ENCODE measurements around the gene SPNS3.

The SPNS3 gene

DNA sequence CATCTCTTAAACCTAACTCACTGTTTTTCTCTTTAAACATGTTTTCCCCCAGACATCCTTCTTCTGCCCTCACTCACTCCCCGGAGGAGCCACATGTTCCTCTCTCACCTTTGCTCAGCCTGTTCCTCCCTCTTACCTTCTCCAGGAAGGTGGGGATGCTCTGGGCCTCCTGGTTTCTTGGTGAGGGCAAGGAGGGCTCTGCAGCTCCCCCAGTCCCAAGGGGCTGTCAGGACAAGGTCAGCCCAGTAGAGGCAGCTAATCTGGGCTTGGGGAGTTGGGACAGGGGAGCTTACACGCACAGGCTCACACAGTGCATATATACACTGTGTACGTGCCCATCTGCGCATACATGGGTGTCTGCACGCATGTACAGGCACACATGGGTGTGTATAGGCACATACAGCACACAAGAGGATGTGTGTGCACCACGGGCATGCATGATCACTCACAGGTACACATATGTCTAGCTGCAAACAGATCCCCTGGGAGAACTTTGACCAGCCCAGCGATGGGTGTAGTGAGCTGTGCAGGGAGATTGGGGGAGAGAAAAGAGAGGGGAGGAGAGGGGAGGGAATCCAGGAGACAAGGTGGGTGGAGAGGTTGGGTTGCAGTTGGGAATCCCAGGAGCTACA is 28.6 kb upstream of the SPNS3 start:
- Histone ChIP-seq H2BK5ac (ENCODE audit: low read depth, low read length, poor library complexity) (no peak overlapping the region), H3K79me2 (ENCODE audit: control insufficient read depth, insufficient read depth, low read length, poor library complexity) (no peaks in the 10 kb centered on the region), H2BK120ac (ENCODE audit: insufficient read depth, low read length, poor library complexity) (peak overlapping the region; percentile 54), H4K12ac (ENCODE audit: low read depth, low read length) (no peak overlapping the region), H3K23ac (ENCODE audit: low read length) (no peak overlapping the region), H3K79me1 (ENCODE audit: low read length) (peaks cover 11% of the 10 kb centered on the region), H3K18ac (ENCODE audit: low read length) (peak overlapping the region; percentile 4), H4K8ac (ENCODE audit: low read depth, low read length) (no peak overlapping the region), H3K9me3 (ENCODE audit: insufficient read depth, low read depth, low read length) (peaks cover 1% of the 10 kb centered on the region), H3K27ac (ENCODE audit: low read depth, low read length) (no peak overlapping the region), H3K27me3 (ENCODE audit: insufficient read depth, low read length) (no peaks in the 10 kb centered on the region), H2AK5ac (ENCODE audit: low read length) (peak overlapping the region; percentile 8), H3K4me3 (ENCODE audit: low read depth, low read length) (peak overlapping the region; percentile 52), H4K91ac (ENCODE audit: low read depth, low read length) (peak overlapping the region; percentile 96), H3K4me1 (ENCODE audit: control insufficient read depth in 1 of 2, insufficient read depth in 2 of 2, low read length in 2 of 2) (peaks cover 5 to 15% of the 10 kb centered on the region in 2 experiments), H3K4me2 (ENCODE audit: low read length) (no peak overlapping the region), H2AFZ (ENCODE audit: insufficient read depth, low read length, poor library complexity) (no peak overlapping the region), H2BK12ac (ENCODE audit: low read length) (peak overlapping the region; percentile 76), H3K14ac (ENCODE audit: low read length) (peak overlapping the region; percentile 4), H3K36me3 (ENCODE audit: control insufficient read depth in 1 of 2, insufficient read depth in 2 of 2, low read length in 2 of 2) (no peaks in the 10 kb centered on the region), H3K9ac (ENCODE audit: low read length) (no peak overlapping the region), H3K4ac (ENCODE audit: low read depth, low read length) (no peak overlapping the region)
- no peak for DNase-seq
- WGBS (ENCODE audit: extremely low coverage, insufficient coverage, insufficient read length): no CpG with 5 or more reads among the region's 7 CpGs

- no peak overlapping the region for H4K12ac ChIP-seq (ENCODE audit: low read depth, low read length)
- H3K4me2 ChIP-seq (ENCODE audit: low read length): no peak overlapping the region
- no peak overlapping the region for H3K9ac ChIP-seq (ENCODE audit: low read length)
- peaks cover 5 to 15% of the 10 kb centered on the region in 2 experiments for H3K4me1 ChIP-seq (ENCODE audit: control insufficient read depth in 1 of 2, insufficient read depth in 2 of 2, low read length in 2 of 2)
- H3K27ac ChIP-seq (ENCODE audit: low read depth, low read length): peak overlapping the region; percentile 19
- H3K4ac ChIP-seq (ENCODE audit: low read depth, low read length): peak overlapping the region; percentile 28
- no peaks in the 10 kb centered on the region for H3K79me2 ChIP-seq (ENCODE audit: control insufficient read depth, insufficient read depth, low read length, poor library complexity)
- no peaks in the 10 kb centered on the region for H3K36me3 ChIP-seq (ENCODE audit: control insufficient read depth in 1 of 2, insufficient read depth in 2 of 2, low read length in 2 of 2)
- H3K14ac ChIP-seq (ENCODE audit: low read length): peak overlapping the region; percentile 12
- no peak overlapping the region for H2AFZ ChIP-seq (ENCODE audit: insufficient read depth, low read length, poor library complexity)
- peaks cover 11% of the 10 kb centered on the region for H3K79me1 ChIP-seq (ENCODE audit: low read length)
- H4K91ac ChIP-seq (ENCODE audit: low read depth, low read length): peak overlapping the region; percentile 96
- peak overlapping the region; percentile 19 for H2AK5ac ChIP-seq (ENCODE audit: low read length)
- H3K9me3 ChIP-seq (ENCODE audit: insufficient read depth, low read depth, low read length): peaks cover 1% of the 10 kb centered on the region
- no peak overlapping the region for H3K23ac ChIP-seq (ENCODE audit: low read length)
- no peak overlapping the region for H3K4me3 ChIP-seq (ENCODE audit: low read depth, low read length)
- H4K8ac ChIP-seq (ENCODE audit: low read depth, low read length): peak overlapping the region; percentile 48
- no peak for DNase-seq
- H3K27me3 ChIP-seq (ENCODE audit: insufficient read depth, low read length): no peaks in the 10 kb centered on the region
- H2BK120ac ChIP-seq (ENCODE audit: insufficient read depth, low read length, poor library complexity): peak overlapping the region; percentile 70
- peak overlapping the region; percentile 76 for H2BK12ac ChIP-seq (ENCODE audit: low read length)
- peak overlapping the region; percentile 43 for H2BK5ac ChIP-seq (ENCODE audit: low read depth, low read length, poor library complexity)
- WGBS (ENCODE audit: extremely low coverage, insufficient coverage, insufficient read length): no CpG with 5 or more reads among the region's 5 CpGs
- no peak overlapping the region for H3K18ac ChIP-seq (ENCODE audit: low read length)
These were observed 28.0 kb upstream of the SPNS3 start for GRCh38 chr17:4405699-4406098.

DNA sequence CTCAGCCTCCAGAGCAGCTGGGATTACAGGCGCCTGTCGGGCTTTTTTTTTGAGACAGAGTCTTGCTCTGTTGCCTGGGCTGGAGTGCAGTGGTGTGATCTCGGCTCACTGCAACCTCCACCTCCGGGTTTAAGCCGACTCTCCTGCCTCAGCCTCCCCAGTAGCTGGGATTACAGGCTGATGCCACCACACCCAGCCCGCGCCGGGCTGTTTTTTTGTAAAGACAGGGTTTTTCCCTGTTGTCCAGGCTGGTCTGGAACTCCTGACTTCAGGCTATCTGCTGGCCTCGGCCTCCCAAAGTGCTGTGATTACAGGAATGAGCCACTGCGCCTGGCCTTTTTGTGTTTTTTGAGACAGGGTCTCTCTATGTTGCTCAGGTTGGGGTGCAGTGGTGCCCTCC is 27.4 kb upstream of the SPNS3 start:
- Histone ChIP-seq H2AFZ (ENCODE audit: insufficient read depth, low read length, poor library complexity) (no peak overlapping the region), H2BK12ac (ENCODE audit: low read length) (peak overlapping the region; percentile 92), H3K4me1 (ENCODE audit: control insufficient read depth in 1 of 2, insufficient read depth in 2 of 2, low read length in 2 of 2) (peaks cover 5 to 15% of the 10 kb centered on the region in 2 experiments), H3K4me2 (ENCODE audit: low read length) (no peak overlapping the region), H3K14ac (ENCODE audit: low read length) (peak overlapping the region; percentile 86), H2BK120ac (ENCODE audit: insufficient read depth, low read length, poor library complexity) (peak overlapping the region; percentile 96), H3K36me3 (ENCODE audit: control insufficient read depth in 1 of 2, insufficient read depth in 2 of 2, low read length in 2 of 2) (no peaks in the 10 kb centered on the region), H3K23ac (ENCODE audit: low read length) (no peak overlapping the region), H4K8ac (ENCODE audit: low read depth, low read length) (peak overlapping the region; percentile 82), H3K79me1 (ENCODE audit: low read length) (peaks cover 11% of the 10 kb centered on the region), H2BK5ac (ENCODE audit: low read depth, low read length, poor library complexity) (peak overlapping the region; percentile 75), H3K27ac (ENCODE audit: low read depth, low read length) (peak overlapping the region; percentile 56), H3K4ac (ENCODE audit: low read depth, low read length) (peak overlapping the region; percentile 82), H3K4me3 (ENCODE audit: low read depth, low read length) (no peak overlapping the region), H2AK5ac (ENCODE audit: low read length) (peak overlapping the region; percentile 22), H3K9ac (ENCODE audit: low read length) (no peak overlapping the region), H3K18ac (ENCODE audit: low read length) (peak overlapping the region; percentile 3), H3K27me3 (ENCODE audit: insufficient read depth, low read length) (no peaks in the 10 kb centered on the region), H4K91ac (ENCODE audit: low read depth, low read length) (peak overlapping the region; percentile 96), H4K12ac (ENCODE audit: low read depth, low read length) (peak overlapping the region; percentile 47), H3K79me2 (ENCODE audit: control insufficient read depth, insufficient read depth, low read length, poor library complexity) (no peaks in the 10 kb centered on the region), H3K9me3 (ENCODE audit: insufficient read depth, low read depth, low read length) (peaks cover 1% of the 10 kb centered on the region)
- no CpG with 5 or more reads among the region's 10 CpGs for WGBS (ENCODE audit: extremely low coverage, insufficient coverage, insufficient read length)
- DNase-seq: peak; percentile 78 to 81

DNA sequence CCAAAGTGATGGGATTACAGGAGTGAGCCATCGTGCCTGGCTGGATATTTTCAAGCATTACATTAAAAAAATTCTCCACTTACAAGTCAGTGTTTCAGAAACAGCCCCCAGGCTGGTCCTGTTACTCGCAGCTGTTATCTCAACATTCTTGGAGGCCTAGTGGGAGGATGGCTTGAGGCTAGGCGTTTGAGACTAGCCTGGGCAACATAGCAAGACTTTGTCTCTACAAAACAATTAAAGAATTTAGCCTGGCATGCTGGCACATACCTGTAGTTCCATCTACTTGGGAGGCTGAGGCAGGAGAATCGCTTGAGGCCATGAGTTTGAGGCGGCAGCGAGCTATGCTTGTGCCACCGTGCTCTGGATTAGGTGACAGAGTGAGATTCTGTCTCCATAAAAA is 26.5 kb upstream of the SPNS3 start:
- Histone ChIP-seq H3K9ac (ENCODE audit: low read length) (no peak overlapping the region), H2BK120ac (ENCODE audit: insufficient read depth, low read length, poor library complexity) (peak overlapping the region; percentile 54), H3K4me2 (ENCODE audit: low read length) (no peak overlapping the region), H3K79me1 (ENCODE audit: low read length) (peaks cover 11% of the 10 kb centered on the region), H3K4me3 (ENCODE audit: low read depth, low read length) (no peak overlapping the region), H2AK5ac (ENCODE audit: low read length) (no peak overlapping the region), H3K4me1 (ENCODE audit: control insufficient read depth in 1 of 2, insufficient read depth in 2 of 2, low read length in 2 of 2) (peaks cover 5 to 15% of the 10 kb centered on the region in 2 experiments), H3K9me3 (ENCODE audit: insufficient read depth, low read depth, low read length) (no peaks in the 10 kb centered on the region), H2BK12ac (ENCODE audit: low read length) (no peak overlapping the region), H2AFZ (ENCODE audit: insufficient read depth, low read length, poor library complexity) (no peak overlapping the region), H3K14ac (ENCODE audit: low read length) (no peak overlapping the region), H3K36me3 (ENCODE audit: control insufficient read depth in 1 of 2, insufficient read depth in 2 of 2, low read length in 2 of 2) (no peaks in the 10 kb centered on the region), H4K12ac (ENCODE audit: low read depth, low read length) (no peak overlapping the region), H3K27ac (ENCODE audit: low read depth, low read length) (peak overlapping the region; percentile 91), H3K79me2 (ENCODE audit: control insufficient read depth, insufficient read depth, low read length, poor library complexity) (no peaks in the 10 kb centered on the region), H2BK5ac (ENCODE audit: low read depth, low read length, poor library complexity) (peak overlapping the region; percentile 79), H3K27me3 (ENCODE audit: insufficient read depth, low read length) (no peaks in the 10 kb centered on the region), H3K4ac (ENCODE audit: low read depth, low read length) (no peak overlapping the region), H3K23ac (ENCODE audit: low read length) (no peak overlapping the region), H4K8ac (ENCODE audit: low read depth, low read length) (no peak overlapping the region), H3K18ac (ENCODE audit: low read length) (no peak overlapping the region), H4K91ac (ENCODE audit: low read depth, low read length) (no peak overlapping the region)
- no CpG with 5 or more reads among the region's 7 CpGs for WGBS (ENCODE audit: extremely low coverage, insufficient coverage, insufficient read length)
- peak; percentile 99 for DNase-seq

Measured in trophoblast cell (in vitro differentiated cells and primary cell).